ENCODE data around the gene MTMR6.

MTMR6 gene

GRCh38 chr13:25217023-25217885, 70.0 kb downstream of the MTMR6 start:
- H2AFZ ChIP-seq (ENCODE audit: low read depth, low read length) = no peak overlapping the region
- no peak for DNase-seq

DNA sequence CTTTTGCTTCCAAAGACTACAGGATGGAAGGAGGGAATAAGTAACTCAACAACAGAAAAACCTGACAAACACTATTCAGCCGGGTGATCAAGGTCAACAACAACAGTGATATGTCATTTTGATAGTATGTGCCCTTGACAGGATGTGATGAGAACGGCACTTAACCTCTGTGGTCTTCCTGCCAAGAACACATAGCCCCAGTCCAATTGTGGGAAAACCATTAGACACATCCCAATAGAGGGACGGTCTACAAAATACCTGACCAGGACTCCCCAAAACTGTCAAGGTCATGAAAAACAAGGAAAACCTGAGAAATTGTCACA, 72.1 kb downstream of the MTMR6 start:
- H3K27ac ChIP-seq (ENCODE audit: low read length) = no peak overlapping the region
- TF ChIP-seq CTCF (IDR thresholded peaks at IDR 0.05; ENCODE audit: borderline replicate concordance, extremely low read depth, low read length, poor library complexity, severe bottlenecking) = no peak
- H3K4me1 ChIP-seq (ENCODE audit: insufficient read depth, low read length) = no peaks in the 10 kb centered on the region
- H3K4me3 ChIP-seq (ENCODE audit: low read depth in 1 of 2, low read length in 2 of 2) = no peak overlapping the region
- H3K36me3 ChIP-seq (ENCODE audit: insufficient read depth, low read length) = no peaks in the 10 kb centered on the region
- H4K20me1 ChIP-seq (ENCODE audit: insufficient read depth, low read length) = no peaks in the 10 kb centered on the region
- no peak overlapping the region for H2AFZ ChIP-seq (ENCODE audit: low read depth, low read length)
- no peaks in the 10 kb centered on the region for H3K9me3 ChIP-seq (ENCODE audit: insufficient read depth, low read length, severe bottlenecking)
- no peak for ATAC-seq (ENCODE audit: insufficient read depth, low read depth)
- DNase-seq = no peak
- no peak overlapping the region for H3K9ac ChIP-seq (ENCODE audit: low read depth, low read length)
- no peaks in the 10 kb centered on the region for H3K79me2 ChIP-seq (ENCODE audit: insufficient read depth, low read length)
- H3K4me2 ChIP-seq (ENCODE audit: insufficient read depth, low read length) = no peak overlapping the region
- H3K27me3 ChIP-seq (ENCODE audit: insufficient read depth, low read length, poor library complexity) = peaks cover 26% of the 10 kb centered on the region

More at GRCh38 chr13:25217023-25217885, 70.0 kb downstream of the MTMR6 start:
- ATAC-seq (ENCODE audit: insufficient read depth, low read depth) = no peak
- no peaks in the 10 kb centered on the region for H3K79me2 ChIP-seq (ENCODE audit: insufficient read depth, low read length)
- no peak overlapping the region for H3K9ac ChIP-seq (ENCODE audit: low read depth, low read length)
- H3K36me3 ChIP-seq (ENCODE audit: insufficient read depth, low read length) = no peaks in the 10 kb centered on the region
- peaks cover 31% of the 10 kb centered on the region for H3K27me3 ChIP-seq (ENCODE audit: insufficient read depth, low read length, poor library complexity)
- H3K4me2 ChIP-seq (ENCODE audit: insufficient read depth, low read length) = no peak overlapping the region
- no peaks in the 10 kb centered on the region for H4K20me1 ChIP-seq (ENCODE audit: insufficient read depth, low read length)
- H3K4me3 ChIP-seq (ENCODE audit: low read depth in 1 of 2, low read length in 2 of 2) = no peak overlapping the region
- no peak overlapping the region for H3K27ac ChIP-seq (ENCODE audit: low read length)
- H3K9me3 ChIP-seq (ENCODE audit: insufficient read depth, low read length, severe bottlenecking) = no peaks in the 10 kb centered on the region
- no peaks in the 10 kb centered on the region for H3K4me1 ChIP-seq (ENCODE audit: insufficient read depth, low read length)
- no peak for TF ChIP-seq CTCF (IDR thresholded peaks at IDR 0.05; ENCODE audit: borderline replicate concordance, extremely low read depth, low read length, poor library complexity, severe bottlenecking)
- no peak for TF ChIP-seq EZH2 (IDR thresholded peaks at IDR 0.05; ENCODE audit: borderline replicate concordance, low read depth, low read length, severe bottlenecking)

DNA sequence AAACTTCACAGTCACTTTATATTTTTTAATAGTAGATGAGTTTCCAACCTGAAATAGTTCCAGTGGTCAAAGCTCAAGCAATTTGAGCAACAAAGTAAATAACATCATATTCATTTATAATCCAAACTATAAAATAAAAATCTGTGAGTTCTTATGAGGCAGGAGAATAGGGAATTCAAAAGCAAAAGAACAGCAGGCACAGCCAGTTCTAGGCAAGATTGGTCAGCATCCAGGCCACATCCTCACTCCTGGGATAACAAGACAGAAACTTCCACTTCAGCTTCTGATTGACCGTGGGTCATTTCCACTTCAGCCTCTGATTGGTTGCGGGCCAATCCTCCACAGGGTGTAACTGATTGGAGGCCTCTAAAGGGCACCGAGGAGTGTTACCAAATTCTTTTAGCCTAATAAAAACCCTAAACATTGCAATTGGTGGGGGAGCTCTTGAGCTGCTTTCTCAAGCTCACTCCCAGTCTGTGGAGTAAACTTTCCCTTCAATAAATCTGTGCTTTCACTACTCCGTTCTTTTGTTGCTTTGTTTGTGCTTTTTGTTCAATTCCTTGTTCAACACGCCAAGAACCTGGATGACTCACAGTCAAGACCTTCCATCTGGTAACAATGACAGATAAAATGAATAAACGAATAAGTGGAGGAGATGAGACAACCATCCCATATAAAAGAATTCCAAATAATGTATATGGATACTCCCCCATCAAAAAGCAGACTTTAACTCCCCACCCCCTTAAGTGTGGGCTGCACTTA, 72.6 kb downstream of the MTMR6 start:
- H3K9me3 ChIP-seq (ENCODE audit: insufficient read depth, low read length, severe bottlenecking) = no peaks in the 10 kb centered on the region
- H3K79me2 ChIP-seq (ENCODE audit: insufficient read depth, low read length) = no peaks in the 10 kb centered on the region
- ATAC-seq (ENCODE audit: insufficient read depth, low read depth) (no peak), DNase-seq (no peak)
- H3K36me3 ChIP-seq (ENCODE audit: insufficient read depth, low read length) = no peaks in the 10 kb centered on the region
- no peak overlapping the region for H3K4me2 ChIP-seq (ENCODE audit: insufficient read depth, low read length)
- no peak overlapping the region for H3K27ac ChIP-seq (ENCODE audit: low read length)
- H3K27me3 ChIP-seq (ENCODE audit: insufficient read depth, low read length, poor library complexity) = peaks cover 26% of the 10 kb centered on the region
- H4K20me1 ChIP-seq (ENCODE audit: insufficient read depth, low read length) = no peaks in the 10 kb centered on the region
- H3K4me3 ChIP-seq (ENCODE audit: low read depth in 1 of 2, low read length in 2 of 2) = no peak overlapping the region
- no peak for TF ChIP-seq CTCF (IDR thresholded peaks at IDR 0.05; ENCODE audit: borderline replicate concordance, extremely low read depth, low read length, poor library complexity, severe bottlenecking)
- no peak for TF ChIP-seq EZH2 (IDR thresholded peaks at IDR 0.05; ENCODE audit: borderline replicate concordance, low read depth, low read length, severe bottlenecking)
- H3K4me1 ChIP-seq (ENCODE audit: insufficient read depth, low read length) = no peaks in the 10 kb centered on the region
- no peak overlapping the region for H3K9ac ChIP-seq (ENCODE audit: low read depth, low read length)
- H2AFZ ChIP-seq (ENCODE audit: low read depth, low read length) = no peak overlapping the region

Data from DND-41 (cell line).